Measurements from ENCODE around the gene PSMD11. TPM values are rescaled to one million over a fixed set of nuclear protein-coding genes. Genes with fewer than 3 reads are reported as not detected.

Gene PSMD11
- total and polyA plus RNA-seq, 2 of the 8 experiments (the other 6 are each of a cell fraction or from before 2014, with no cell fraction given): 68.4 to 171 TPM

DNA sequence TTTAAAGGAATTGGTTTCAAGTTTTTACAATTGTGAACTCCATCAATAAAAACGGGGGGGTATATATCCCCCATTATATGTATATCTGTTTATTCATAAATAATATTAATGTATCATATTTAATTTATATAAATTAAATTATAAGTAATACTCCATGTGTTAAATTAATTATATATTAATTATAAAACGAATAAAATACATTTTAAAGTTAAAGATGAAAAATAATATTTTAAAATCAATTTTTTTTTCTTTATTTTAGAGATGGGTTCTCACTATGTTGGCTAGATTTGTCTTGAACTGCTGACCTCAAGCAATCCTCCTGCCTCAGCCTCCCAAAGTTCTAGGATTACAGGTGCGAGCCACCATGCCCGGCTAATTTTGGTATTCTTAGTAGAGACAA lies 17.4 kb upstream of the PSMD11 start:
- Histone ChIP-seq H4K5ac (ENCODE audit: insufficient read length, low read depth, low read length) (no peak overlapping the region), H2AK5ac (ENCODE audit: low read depth, low read length) (no peak overlapping the region), H3K27me3 (replicated peaks in 1 of 4; ENCODE audit: control insufficient read depth in 3 of 4, extremely low read depth in 1 of 4, insufficient read depth in 3 of 4, low read length in 3 of 4) (no peaks in the 10 kb centered on the region), H3K36me3 (ENCODE audit: control insufficient read depth in 2 of 4, insufficient read depth in 4 of 4, low read length in 3 of 4) (no peaks in the 10 kb centered on the region), H3K79me2 (ENCODE audit: control insufficient read depth in 1 of 2, insufficient read depth in 2 of 2, low read length in 2 of 2) (no peaks in the 10 kb centered on the region), H3K4ac (replicated peaks; ENCODE audit: insufficient read length, low read depth, low read length) (no peak overlapping the region), H3K23me2 (ENCODE audit: low read depth, low read length) (no peaks in the 10 kb centered on the region), H3K14ac (ENCODE audit: insufficient read length) (no peak overlapping the region), H4K20me1 (replicated peaks in 1 of 2; ENCODE audit: control insufficient read depth in 1 of 2, insufficient read depth in 2 of 2, low read length in 2 of 2) (no peaks in the 10 kb centered on the region), H2BK12ac (ENCODE audit: low read depth, low read length) (no peak overlapping the region), H3K27ac (ENCODE audit: low read depth, low read length) (no peak overlapping the region), H3K18ac (ENCODE audit: extremely low read depth, low read length) (no peak overlapping the region), H3K56ac (replicated peaks; ENCODE audit: insufficient read length, low read depth, low read length) (no peak overlapping the region), H2AFZ (ENCODE audit: low read length) (no peak overlapping the region), H4K8ac (ENCODE audit: extremely low read depth, insufficient read depth, low read length) (no peak overlapping the region), H2BK20ac (ENCODE audit: low read length) (no peak overlapping the region), H2BK120ac (replicated peaks; ENCODE audit: low read depth, low read length) (no peak overlapping the region), H4K91ac (replicated peaks; ENCODE audit: insufficient read length, low read length) (no peak overlapping the region), H3K23ac (ENCODE audit: insufficient read length) (no peak overlapping the region), H2BK5ac (ENCODE audit: low read depth, low read length) (no peak overlapping the region), H3K79me1 (ENCODE audit: low read depth, low read length) (no peaks in the 10 kb centered on the region), H3K9me3 (ENCODE audit: insufficient read depth in 2 of 2, low read depth in 1 of 2, low read length in 1 of 2) (peaks cover 12% of the 10 kb centered on the region in 2 experiments), H3K4me3 (ENCODE audit: extremely low read depth in 1 of 4, insufficient read depth in 2 of 4, low read depth in 3 of 4, low read length in 4 of 4) (no peak overlapping the region), H3K9ac (replicated peaks in 1 of 4; ENCODE audit: extremely low read depth in 1 of 4, low read depth in 3 of 4, low read length in 3 of 4) (no peak overlapping the region), H3K4me1 (replicated peaks in 1 of 4; ENCODE audit: control insufficient read depth in 3 of 4, insufficient read depth in 4 of 4, low read length in 3 of 4) (no peaks in the 10 kb centered on the region), H2BK15ac (ENCODE audit: low read length) (no peak overlapping the region), H3K4me2 (ENCODE audit: insufficient read depth in 1 of 2, low read depth in 2 of 2, low read length in 2 of 2) (no peak overlapping the region)
- ChIA-PET POLR2A (ENCODE audit: partially characterized antibody) (no interaction called here), CTCF (ENCODE audit: partially characterized antibody) (no interaction called here)
- 80% methylated on average over 4 of the region's 4 CpGs; no CpG with 5 or more reads in 1 of the 2 experiments for WGBS, 2 experiments (ENCODE audit: extremely low coverage in 1 of 2, insufficient coverage in 1 of 2, insufficient read length in 1 of 2, insufficient replicate concordance in 2 of 2, low coverage in 1 of 2, low lambda C conversion rate in 2 of 2, missing lambda C conversion rate in 1 of 2)
- FAIRE-seq: no peak
- DNase-seq (ENCODE audit: low read depth in 1 of 2, low spot score in 2 of 2): no peak
- TF ChIP-seq CTBP2 (IDR thresholded peaks at IDR 0.05; ENCODE audit: borderline replicate concordance, insufficient read depth, insufficient read length, low read length) (no peak), SP1 (IDR thresholded peaks at IDR 0.05; ENCODE audit: low read depth, low read length) (no peak)
